ENCODE data around the gene MAPT. TPM values are rescaled to one million over a fixed set of nuclear protein-coding genes. Genes with fewer than 3 reads are reported as not detected.

MAPT gene
- total RNA-seq, 4 donors from 2014 or later = 70.3 to 120 (median 82.8) TPM

- Histone ChIP-seq H3K4me1 (no peaks in the 10 kb centered on the region), H3K36me3 (no peaks in the 10 kb centered on the region), H3K27ac (no peak overlapping the region), H3K4me3 (no peak overlapping the region), H3K27me3 (peaks cover 0 to under 1% (median 0%) of the 10 kb centered on the region in 3 donors), H3K9me3 (no peaks in the 10 kb centered on the region)
- in situ Hi-C loops (cut with MboI; ENCODE audit: low sequenced_read_pairs in 4 of 4) (no loop called here), intact Hi-C loops (cut with DNase I; ENCODE audit: low total_unique reads) (no loop called here)
- DNase-seq = no peak
- no peak for ATAC-seq
- TF ChIP-seq CTCF (IDR thresholded peaks at IDR 0.05 in 4 of 5, conservative IDR thresholded peaks at IDR 0.05 in 1 of 5) (no peak), POLR2A (IDR thresholded peaks at IDR 0.05) (no peak)
Observed at GRCh38 chr17:45869676-45870341, 24.5 kb upstream of the MAPT start.

- Histone ChIP-seq H3K4me1 (no peaks in the 10 kb centered on the region), H3K9me3 (no peaks in the 10 kb centered on the region), H3K27ac (no peak overlapping the region), H3K4me3 (no peak overlapping the region), H3K27me3 (no peaks in the 10 kb centered on the region), H3K36me3 (no peaks in the 10 kb centered on the region)
- TF ChIP-seq CTCF (IDR thresholded peaks at IDR 0.05 in 4 of 5, conservative IDR thresholded peaks at IDR 0.05 in 1 of 5) (no peak), POLR2A (IDR thresholded peaks at IDR 0.05) (no peak)
- ATAC-seq = no peak
- intact Hi-C loops (cut with DNase I; ENCODE audit: low total_unique reads) = no loop called here
- in situ Hi-C loops (cut with MboI; ENCODE audit: low sequenced_read_pairs in 4 of 4) = no loop called here
- no peak for DNase-seq
Observed at GRCh38 chr17:45870342-45870974, 23.9 kb upstream of the MAPT start.

- H3K4me3 ChIP-seq = no peak overlapping the region
- H3K4me1 ChIP-seq = peaks cover 0 to 7% of the 10 kb centered on the region in 2 donors
- in situ Hi-C loops (cut with MboI; ENCODE audit: low sequenced_read_pairs in 4 of 4) = no loop called here
- ATAC-seq = no peak
- no peak overlapping the region for H3K27ac ChIP-seq
- intact Hi-C loops (cut with DNase I; ENCODE audit: low total_unique reads) = no loop called here
- TF ChIP-seq POLR2A (IDR thresholded peaks at IDR 0.05) = no peak
- no peaks in the 10 kb centered on the region for H3K36me3 ChIP-seq
- no peaks in the 10 kb centered on the region for H3K9me3 ChIP-seq
- DNase-seq = no peak
- H3K27me3 ChIP-seq = no peaks in the 10 kb centered on the region
Observed at GRCh38 chr17:45871718-45872117, 22.6 kb upstream of the MAPT start.

- TF ChIP-seq CTCF (IDR thresholded peaks at IDR 0.05 in 4 of 5, conservative IDR thresholded peaks at IDR 0.05 in 1 of 5) (no peak), POLR2A (IDR thresholded peaks at IDR 0.05) (no peak)
- intact Hi-C loops (cut with DNase I; ENCODE audit: low total_unique reads) (no loop called here), in situ Hi-C loops (cut with MboI; ENCODE audit: low sequenced_read_pairs in 4 of 4) (no loop called here)
- no peaks in the 10 kb centered on the region for H3K27me3 ChIP-seq
- peaks cover 0 to 7% of the 10 kb centered on the region in 2 donors for H3K4me1 ChIP-seq
- no peaks in the 10 kb centered on the region for H3K9me3 ChIP-seq
- no peak overlapping the region for H3K27ac ChIP-seq
- DNase-seq (no peak), ATAC-seq (no peak)
- no peaks in the 10 kb centered on the region for H3K36me3 ChIP-seq
- H3K4me3 ChIP-seq = no peak overlapping the region
Observed at GRCh38 chr17:45873728-45874127, 20.6 kb upstream of the MAPT start.

GRCh38 chr17:45874151-45874550, 20.2 kb upstream of the MAPT start:
- Histone ChIP-seq H3K36me3 (no peaks in the 10 kb centered on the region), H3K9me3 (no peaks in the 10 kb centered on the region), H3K27ac (no peak overlapping the region), H3K27me3 (no peaks in the 10 kb centered on the region), H3K4me3 (no peak overlapping the region), H3K4me1 (peaks cover 0 to 7% of the 10 kb centered on the region in 2 donors)
- DNase-seq (no peak), ATAC-seq (no peak)
- in situ Hi-C loops (cut with MboI; ENCODE audit: low sequenced_read_pairs in 4 of 4) = no loop called here
- TF ChIP-seq CTCF (IDR thresholded peaks at IDR 0.05 in 4 of 5, conservative IDR thresholded peaks at IDR 0.05 in 1 of 5) = no peak
- no peak for TF ChIP-seq POLR2A (IDR thresholded peaks at IDR 0.05)
- intact Hi-C loops (cut with DNase I; ENCODE audit: low total_unique reads) = no loop called here
